HG03457 (cell line): ENCODE data around the gene F12.

Source experiments
- ATAC-seq: cut with Tn5 transposase; IDR thresholded peaks from one replicate; pipeline ENCODE4 v1.9.1; 2021; ENCODE audit warnings: moderate number of reproducible peaks; ENCODE audit not compliant: unreplicated experiment

Gene F12

GRCh38 chr5:177409043-177409801 lies at the start of gene F12:
Gene F12, minus strand, starts transcription at chr5:177409564. Its CDS starts 37 bp downstream, at chr5:177409527.
- no peak for ATAC-seq

GRCh38 chr5:177458912-177459350 lies 49.6 kb upstream of the F12 start:
- no peak for ATAC-seq

- ATAC-seq = no peak
Measured at GRCh38 chr5:177457852-177458681, 48.7 kb upstream of the F12 start.

- ATAC-seq = peak; percentile 28
Measured at GRCh38 chr5:177456976-177457851, 47.9 kb upstream of the F12 start.

GRCh38 chr5:177456591-177456964 lies 47.2 kb upstream of the F12 start:
- ATAC-seq = no peak

- ATAC-seq = no peak
Measured at GRCh38 chr5:177455661-177456590, 46.6 kb upstream of the F12 start.

GRCh38 chr5:177455036-177455660 lies 45.8 kb upstream of the F12 start:
- peak; percentile 39 for ATAC-seq

GRCh38 chr5:177454397-177455035 lies 45.2 kb upstream of the F12 start:
- ATAC-seq = peak; percentile 44

- ATAC-seq = no peak
Measured at GRCh38 chr5:177453852-177454396, 44.6 kb upstream of the F12 start.

- ATAC-seq = no peak
Measured at GRCh38 chr5:177452688-177453638, 43.6 kb upstream of the F12 start.

- ATAC-seq = no peak
Measured at GRCh38 chr5:177450667-177451424, 41.5 kb upstream of the F12 start.

GRCh38 chr5:177449140-177450061 lies 40.0 kb upstream of the F12 start:
- no peak for ATAC-seq

- ATAC-seq = no peak
Measured at GRCh38 chr5:177448244-177448950, 39.0 kb upstream of the F12 start.

GRCh38 chr5:177447611-177448243 lies 38.4 kb upstream of the F12 start:
- no peak for ATAC-seq
